Measurements from ENCODE around the gene HLA-B. TPM values are rescaled to one million over a fixed set of nuclear protein-coding genes. Genes with fewer than 3 reads are reported as not detected.

Gene HLA-B
- total and polyA plus RNA-seq, 4 donors = 668 to 3,772 (median 1,436) TPM

GRCh38 chr6:31396422-31397152, 39.6 kb upstream of the HLA-B start:
- peak; percentile 75 to 81 (median 78) for DNase-seq
- Histone ChIP-seq H3K9me3 (ENCODE audit: control insufficient read depth in 4 of 4, insufficient read depth in 3 of 4, low read length in 3 of 4) (no peaks in the 10 kb centered on the region), H3K36me3 (ENCODE audit: control insufficient read depth in 4 of 4, insufficient read depth in 4 of 4, low read length in 4 of 4) (peaks cover 0 to 12% (median 0%) of the 10 kb centered on the region in 4 donors), H3K4me3 (no peak overlapping the region), H3K27me3 (ENCODE audit: control insufficient read depth in 3 of 3, insufficient read depth in 3 of 3, low read length in 2 of 3) (peaks cover 0 to 4% (median 2%) of the 10 kb centered on the region in 3 donors), H3K4me1 (ENCODE audit: control insufficient read depth in 5 of 5, insufficient read depth in 5 of 5, low read length in 5 of 5) (peaks cover 0 to 7% (median 0%) of the 10 kb centered on the region in 5 donors), H3K9ac (ENCODE audit: insufficient read depth in 1 of 2, low read length in 2 of 2) (no peak overlapping the region), H3K27ac (ENCODE audit: low read depth in 1 of 2, low read length in 1 of 2) (no peak overlapping the region)
- ATAC-seq (ENCODE audit: insufficient read depth, low FRiP score) = peak; percentile 38
- WGBS, 2 donors = 44 to 46% methylated on average over 11 of the region's 11 CpGs
- peak; percentile 94 for TF ChIP-seq CTCF (IDR thresholded peaks at IDR 0.05; ENCODE audit: control extremely low read depth, extremely low read depth)

GRCh38 chr6:31395832-31396231, 38.9 kb upstream of the HLA-B start:
- WGBS, 2 donors = 85 to 90% methylated on average over 7 of the region's 7 CpGs
- Histone ChIP-seq H3K36me3 (ENCODE audit: control insufficient read depth in 4 of 4, insufficient read depth in 4 of 4, low read length in 4 of 4) (peaks cover 0 to 12% (median 0%) of the 10 kb centered on the region in 4 donors), H3K9me3 (ENCODE audit: control insufficient read depth in 4 of 4, insufficient read depth in 3 of 4, low read length in 3 of 4) (no peaks in the 10 kb centered on the region), H3K27ac (ENCODE audit: low read depth in 1 of 2, low read length in 1 of 2) (no peak overlapping the region), H3K9ac (ENCODE audit: insufficient read depth in 1 of 2, low read length in 2 of 2) (no peak overlapping the region), H3K27me3 (ENCODE audit: control insufficient read depth in 3 of 3, insufficient read depth in 3 of 3, low read length in 2 of 3) (peaks cover 0 to 2% (median 1%) of the 10 kb centered on the region in 3 donors), H3K4me1 (ENCODE audit: control insufficient read depth in 5 of 5, insufficient read depth in 5 of 5, low read length in 5 of 5) (peaks cover 0 to under 1% (median 0%) of the 10 kb centered on the region in 5 donors), H3K4me3 (no peak overlapping the region)
- ATAC-seq (ENCODE audit: insufficient read depth, low FRiP score) (no peak), DNase-seq (no peak)
- TF ChIP-seq CTCF (IDR thresholded peaks at IDR 0.05; ENCODE audit: control extremely low read depth, extremely low read depth) = no peak

- WGBS, 2 donors = 77 to 84% methylated on average over 4 of the region's 4 CpGs
- Histone ChIP-seq H3K27ac (ENCODE audit: low read depth in 1 of 2, low read length in 1 of 2) (no peak overlapping the region), H3K9me3 (ENCODE audit: control insufficient read depth in 4 of 4, insufficient read depth in 3 of 4, low read length in 3 of 4) (no peaks in the 10 kb centered on the region), H3K27me3 (ENCODE audit: control insufficient read depth in 3 of 3, insufficient read depth in 3 of 3, low read length in 2 of 3) (peaks cover 0 to 2% (median 0%) of the 10 kb centered on the region in 3 donors), H3K36me3 (ENCODE audit: control insufficient read depth in 4 of 4, insufficient read depth in 4 of 4, low read length in 4 of 4) (peaks cover 0 to 12% (median 0%) of the 10 kb centered on the region in 4 donors), H3K9ac (ENCODE audit: insufficient read depth in 1 of 2, low read length in 2 of 2) (no peak overlapping the region), H3K4me3 (no peak overlapping the region), H3K4me1 (ENCODE audit: control insufficient read depth in 5 of 5, insufficient read depth in 5 of 5, low read length in 5 of 5) (no peaks in the 10 kb centered on the region)
- DNase-seq = no peak
- no peak for TF ChIP-seq CTCF (IDR thresholded peaks at IDR 0.05; ENCODE audit: control extremely low read depth, extremely low read depth)
- no peak for ATAC-seq (ENCODE audit: insufficient read depth, low FRiP score)
Observed at GRCh38 chr6:31394381-31394780, 37.4 kb upstream of the HLA-B start.
